GM19238 (cell line): Measurements from ENCODE around the gene TMEM156.
"Not testable (repeated sequence)": the region's sequence is repeated elsewhere in the genome, so short reads cannot be mapped to it uniquely, and the experiment has no call there.

Source experiments
- DNase-seq: peaks from one replicate; pipeline ENCODE4 v3.0.0; 2011; ENCODE audit warnings: low spot score; ENCODE audit not compliant: insufficient read length

TMEM156 gene

DNA sequence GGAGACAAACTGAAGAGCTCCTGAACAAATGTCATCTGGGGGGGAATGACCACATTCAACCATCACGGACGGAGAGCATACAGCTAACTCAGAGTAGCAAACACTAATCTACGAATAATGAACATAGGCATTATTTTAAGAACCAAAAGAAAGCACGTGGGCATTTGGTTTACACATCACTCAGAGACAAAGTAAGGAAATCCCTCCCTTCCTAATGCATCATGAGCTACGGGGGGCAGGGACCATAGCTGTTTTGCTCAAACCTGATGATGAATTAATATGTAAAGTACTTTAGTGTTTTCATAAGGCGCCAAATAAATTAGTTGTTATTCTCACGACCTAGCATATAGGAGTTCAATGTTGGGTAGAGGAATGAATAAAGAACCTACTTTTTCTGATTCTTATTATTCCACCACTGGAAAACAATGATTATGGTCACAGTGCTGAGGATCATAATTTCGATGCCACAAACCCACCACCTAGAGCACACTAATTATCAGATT is 11.7 kb upstream of the TMEM156 start:
- DNase-seq: no peak

DNA sequence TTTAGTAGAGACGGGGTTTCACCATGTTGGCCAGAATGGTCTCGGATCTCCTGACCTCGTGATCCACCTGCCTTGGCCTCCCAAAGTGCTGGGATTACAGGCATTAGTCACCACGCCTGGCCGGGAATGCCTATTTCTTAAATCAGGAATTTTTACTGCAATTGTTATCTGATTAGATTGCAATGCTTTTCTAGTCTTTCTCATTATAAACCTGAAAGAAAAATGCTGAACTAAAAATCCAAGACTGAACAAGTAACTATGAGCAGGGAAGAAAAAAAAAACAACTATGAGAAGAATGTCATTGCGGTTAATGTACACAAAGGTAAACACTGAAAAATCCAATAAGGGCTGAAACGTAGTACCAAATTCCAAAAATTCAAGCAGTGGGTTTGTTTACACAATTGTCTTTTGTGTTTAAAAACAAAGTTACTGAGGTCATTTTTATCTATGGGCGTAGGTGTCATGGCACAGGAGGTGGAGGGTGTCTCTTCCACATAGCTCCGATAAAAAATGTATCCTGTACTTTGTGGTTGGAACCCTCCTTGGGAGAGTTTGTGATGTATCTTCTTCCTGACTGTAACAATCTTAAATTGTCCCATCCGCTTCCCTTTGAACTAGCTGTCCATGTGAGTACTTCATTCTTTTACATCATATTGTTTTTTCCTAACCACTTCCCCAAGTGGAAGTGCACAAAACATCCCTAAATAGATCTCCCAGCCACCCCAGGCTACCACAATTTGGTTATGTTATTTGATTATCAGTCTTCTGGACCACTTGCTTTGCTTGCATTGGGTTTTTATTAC is 11.1 kb upstream of the TMEM156 start:
- no peak for DNase-seq

DNA sequence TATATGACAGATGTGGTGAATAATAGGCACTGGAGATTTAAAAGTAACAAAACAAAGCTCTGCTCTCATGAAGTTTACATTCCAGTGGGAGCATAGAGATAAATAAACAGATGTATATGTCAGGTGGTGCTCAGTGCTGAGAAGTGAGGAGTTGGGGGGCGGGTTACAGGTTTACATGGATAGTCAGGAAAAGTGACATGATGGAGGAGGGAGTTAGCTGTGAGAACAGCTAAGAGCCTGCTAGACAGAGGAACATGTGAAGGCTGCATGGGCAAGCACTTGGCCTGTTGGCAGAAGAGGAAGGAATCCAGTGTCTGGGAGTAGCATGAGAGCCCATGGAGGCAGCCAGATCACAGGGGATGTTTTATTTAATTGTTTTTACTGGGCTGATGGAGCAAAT is 10.2 kb upstream of the TMEM156 start:
- DNase-seq: no peak

GRCh38 chr4:39039108-39039507 is 6.9 kb upstream of the TMEM156 start:
- no peak for DNase-seq

GRCh38 chr4:39037941-39038340 is 5.7 kb upstream of the TMEM156 start:
- no peak for DNase-seq

- DNase-seq: no peak
These were observed 5.2 kb upstream of the TMEM156 start for GRCh38 chr4:39037491-39037825.

GRCh38 chr4:39036172-39036571 is 4.0 kb upstream of the TMEM156 start:
- no peak for DNase-seq

DNA sequence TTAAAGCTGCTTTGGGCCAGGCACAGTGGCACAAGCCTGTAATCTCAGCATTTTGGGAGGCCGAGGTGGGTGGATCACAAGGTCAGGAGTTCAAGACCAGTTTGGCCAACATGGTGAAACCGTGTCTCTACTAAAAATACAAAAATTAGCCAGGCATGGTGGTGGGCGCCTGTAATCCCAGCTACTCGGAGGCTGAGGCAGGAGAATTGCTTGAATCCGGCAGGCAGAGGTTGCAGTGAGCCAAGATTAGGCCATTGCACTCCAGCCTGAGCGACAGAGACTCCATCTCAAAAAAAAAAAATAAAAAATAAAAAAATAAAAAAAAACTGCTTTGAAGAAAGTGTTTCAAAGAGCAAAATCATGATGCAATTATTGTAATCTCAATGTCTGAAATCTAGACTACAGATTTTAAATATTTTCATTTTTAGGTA is 604 bp downstream of the TMEM156 start:
- not testable (repeated sequence) for DNase-seq

- DNase-seq: no peak
These were observed 1.5 kb downstream of the TMEM156 start for GRCh38 chr4:39030725-39031124.

GRCh38 chr4:39029752-39030694 is 2.2 kb downstream of the TMEM156 start:
- DNase-seq: no peak

DNA sequence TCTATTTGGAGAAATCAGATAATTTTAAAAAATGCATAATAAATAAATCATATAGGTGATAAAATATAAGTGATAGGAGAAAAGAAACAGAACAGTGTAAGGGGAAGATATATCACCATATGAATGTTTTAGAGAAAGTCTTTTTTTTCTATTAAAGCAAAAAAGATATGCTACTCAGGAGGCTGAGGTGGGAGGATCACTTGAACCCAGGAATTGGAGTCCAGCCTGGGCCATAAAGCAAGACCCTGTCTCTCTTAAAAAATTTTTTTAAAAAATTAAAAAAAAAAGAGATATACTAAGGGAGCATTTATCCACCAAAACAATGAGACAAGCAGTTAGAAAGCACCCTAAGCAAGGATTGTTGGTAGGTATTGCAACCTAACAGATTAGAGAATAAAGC is 6.1 kb downstream of the TMEM156 start:
- DNase-seq: no peak

DNA sequence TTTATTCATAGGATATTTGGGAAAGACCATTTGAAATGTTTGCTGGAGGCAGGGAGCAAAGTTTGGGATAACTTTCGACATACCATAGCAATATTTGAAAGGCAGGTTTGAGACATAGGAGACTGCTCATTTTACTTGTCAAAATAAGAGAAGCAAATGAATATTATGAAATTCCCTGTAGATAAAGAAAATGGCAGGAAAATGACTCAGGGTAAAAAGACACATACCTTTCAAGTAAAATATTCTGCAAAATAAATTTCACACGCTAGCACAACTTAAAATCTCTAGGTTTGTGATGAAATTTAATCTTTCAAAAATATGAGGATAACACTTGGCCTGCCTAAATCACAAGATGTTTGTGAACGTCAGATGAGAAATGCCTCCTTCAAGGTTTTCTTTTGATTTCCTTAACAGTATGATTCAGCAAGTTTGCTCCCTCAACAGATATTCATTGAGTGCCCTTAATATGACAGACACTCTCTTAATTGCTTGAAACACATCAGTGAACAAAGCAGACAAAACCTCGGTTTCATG is 6.6 kb downstream of the TMEM156 start:
- no peak for DNase-seq

DNA sequence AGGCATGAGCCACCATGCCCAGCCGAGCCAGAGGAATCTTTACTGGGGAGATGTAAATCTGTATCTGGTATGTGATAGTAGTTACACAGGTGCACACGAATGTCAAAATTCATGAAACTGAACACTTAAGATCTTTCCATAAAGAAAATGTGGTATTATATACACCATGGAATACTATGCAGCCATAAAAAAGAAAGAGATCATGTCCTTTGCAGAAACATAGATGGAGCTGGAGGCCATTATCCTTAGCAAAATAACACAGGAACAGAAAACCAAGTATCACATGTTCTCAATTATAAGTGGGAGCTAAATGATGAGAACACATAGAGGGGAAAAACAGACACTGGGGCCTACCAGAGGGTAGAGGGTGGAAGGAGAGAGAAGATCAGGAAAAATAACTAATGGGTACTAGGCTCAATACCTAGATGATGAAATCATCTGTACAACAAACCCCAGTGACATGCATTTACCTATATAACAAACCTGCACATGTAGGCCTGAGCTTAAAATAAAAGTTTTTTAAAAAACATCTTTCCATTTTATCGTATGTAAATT is 7.8 kb downstream of the TMEM156 start:
- no peak for DNase-seq

GRCh38 chr4:39023059-39023458 is 9.2 kb downstream of the TMEM156 start:
- no peak for DNase-seq

DNA sequence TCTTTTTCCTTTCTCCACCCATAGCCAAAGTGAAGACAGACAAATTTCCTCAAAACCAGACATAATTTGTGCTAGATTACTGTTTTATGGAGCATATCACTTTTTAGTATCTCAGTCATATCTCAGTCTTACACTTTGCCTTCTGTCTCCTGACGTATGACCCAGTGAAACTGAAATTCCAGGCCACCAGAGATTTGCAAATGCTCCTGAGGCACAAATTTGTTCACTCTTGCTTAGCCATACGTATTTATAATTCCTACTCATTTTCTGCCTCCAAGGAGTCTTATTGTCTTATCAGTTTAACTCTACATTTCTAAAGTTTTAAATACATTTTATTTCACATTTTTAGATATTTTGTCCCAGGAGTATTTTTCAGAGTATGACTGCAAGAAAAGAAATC is 10.0 kb downstream of the TMEM156 start:
- no peak for DNase-seq

GRCh38 chr4:39021631-39022030 is 10.6 kb downstream of the TMEM156 start:
- DNase-seq: no peak

GRCh38 chr4:39020130-39020529 is 12.1 kb downstream of the TMEM156 start:
- DNase-seq: no peak

GRCh38 chr4:39014028-39014427 is 18.2 kb downstream of the TMEM156 start:
- no peak for DNase-seq

- no peak for DNase-seq
These were observed 27.5 kb downstream of the TMEM156 start for GRCh38 chr4:39004758-39005157.

GRCh38 chr4:39002058-39002457 is 30.2 kb downstream of the TMEM156 start:
- not testable (repeated sequence) for DNase-seq

GRCh38 chr4:38995660-38996005 is 36.6 kb downstream of the TMEM156 start:
- no peak for DNase-seq

- no peak for DNase-seq
These were observed 38.1 kb downstream of the TMEM156 start for GRCh38 chr4:38994135-38994534.
